Dermis microvascular lymphatic vessel endothelial cell (primary cell): ENCODE data around the gene MMRN1. TPM values are rescaled to one million over a fixed set of nuclear protein-coding genes. Genes with fewer than 3 reads are reported as not detected.
A peak's percentile ranks its signal among the peaks of the same experiment; 100 is the strongest.

Source experiments
- DNase-seq, 2 donors: peaks; one replicate each; pipeline versions ENCODE4 v3.0.0 to v3.0.0-alpha.2; 2010; ENCODE audit warnings: low read depth in 2 of 2
- total RNA-seq: library from RNA; depleted of rRNA; stranded (reverse); fragments of >200 nt; gene quantifications from 2 replicates; pipeline ENCODE4 v1.2.1, GENCODE V29; 2014

Gene MMRN1
- total RNA-seq, 1 donor from 2014 or later = 1,510 TPM

DNA sequence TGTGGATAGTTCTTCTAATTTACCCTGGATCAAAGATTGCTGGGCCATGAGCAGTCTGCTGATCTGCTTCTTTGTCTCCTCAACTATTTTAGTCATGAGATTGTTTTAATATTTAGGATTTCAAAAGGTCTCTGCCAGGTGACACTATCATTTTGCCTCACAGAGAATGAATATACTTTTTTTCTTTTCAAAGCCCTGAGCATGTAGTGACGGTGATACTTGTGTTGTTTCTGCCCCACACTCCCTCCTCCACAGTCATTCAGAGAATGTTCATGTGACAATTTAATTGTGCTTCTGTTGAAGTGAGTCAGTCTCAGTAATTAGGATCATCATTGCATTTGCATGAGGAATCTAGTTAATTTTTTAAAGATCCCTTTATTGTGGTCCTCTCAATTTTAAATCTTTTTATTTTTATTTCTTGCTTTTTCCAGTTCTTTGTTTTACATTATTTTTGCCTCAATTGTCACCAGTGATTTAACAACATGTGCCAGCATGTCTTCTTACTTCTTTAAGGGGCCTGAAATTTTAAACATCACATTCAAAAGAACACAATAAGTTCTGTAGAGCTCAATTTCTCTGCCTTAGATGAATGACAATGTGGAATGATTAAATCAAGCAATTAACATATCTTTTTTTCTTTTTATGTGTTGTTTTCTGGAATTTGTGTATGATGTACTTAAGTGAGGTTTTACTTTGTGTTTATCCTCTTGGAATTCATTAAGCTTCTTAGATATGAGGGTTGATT, 12.3 kb downstream of the MMRN1 start:
- DNase-seq = peak in 1 of 2 donors; percentile 29

GRCh38 chr4:89909889-89910288, 15.2 kb downstream of the MMRN1 start:
- DNase-seq = no peak

- DNase-seq = no peak
Measured at GRCh38 chr4:89913623-89914022, 19.0 kb downstream of the MMRN1 start.

- no peak for DNase-seq
Measured at GRCh38 chr4:89914609-89915550, 20.2 kb downstream of the MMRN1 start.

DNA sequence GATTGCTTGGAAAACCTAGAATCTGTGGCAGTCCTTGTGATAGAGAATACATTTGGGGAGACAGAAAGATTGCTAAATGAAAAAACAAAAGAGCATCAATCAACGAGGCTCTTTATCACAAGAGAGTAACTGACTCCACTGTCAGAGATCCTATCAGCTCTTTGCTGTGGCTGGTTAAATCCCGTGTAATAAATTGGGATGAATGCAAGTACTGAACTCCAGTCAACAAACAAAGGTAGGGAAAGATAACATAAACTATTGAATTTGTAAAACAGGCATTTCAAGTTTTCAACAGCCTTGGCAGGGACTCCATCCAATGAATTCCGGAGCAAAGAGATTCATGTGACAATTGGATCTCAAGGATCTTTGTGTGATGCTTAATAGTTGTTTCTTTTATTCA, 21.3 kb downstream of the MMRN1 start:
- DNase-seq = no peak

DNA sequence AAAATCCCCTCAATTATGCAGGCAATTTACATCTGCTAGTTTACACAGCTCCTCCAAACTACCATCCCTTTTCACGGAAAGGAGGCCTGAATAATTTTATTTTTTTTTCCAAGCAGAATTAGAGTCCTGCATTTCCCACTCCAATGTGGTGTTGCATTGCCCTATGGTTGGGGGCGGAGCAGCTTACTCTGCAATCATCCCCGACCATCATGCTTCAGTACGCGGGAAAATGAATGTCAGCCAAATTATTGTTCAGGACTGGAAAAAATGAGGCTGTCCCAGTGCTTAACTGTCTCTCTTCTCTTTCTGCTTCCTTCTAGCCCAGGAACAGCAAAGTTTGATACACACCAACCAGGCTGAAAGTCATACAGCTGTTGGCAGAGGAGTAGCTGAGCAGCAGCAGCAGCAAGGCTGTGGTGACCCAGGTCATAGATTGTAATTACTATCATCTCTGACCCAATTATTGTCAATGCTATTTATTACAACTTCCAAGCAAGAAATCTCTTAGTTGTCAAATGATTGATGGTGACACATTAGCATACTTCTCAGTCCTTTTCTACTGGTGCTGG, 28.3 kb downstream of the MMRN1 start:
- peak in 1 of 2 donors; percentile 56 for DNase-seq

DNA sequence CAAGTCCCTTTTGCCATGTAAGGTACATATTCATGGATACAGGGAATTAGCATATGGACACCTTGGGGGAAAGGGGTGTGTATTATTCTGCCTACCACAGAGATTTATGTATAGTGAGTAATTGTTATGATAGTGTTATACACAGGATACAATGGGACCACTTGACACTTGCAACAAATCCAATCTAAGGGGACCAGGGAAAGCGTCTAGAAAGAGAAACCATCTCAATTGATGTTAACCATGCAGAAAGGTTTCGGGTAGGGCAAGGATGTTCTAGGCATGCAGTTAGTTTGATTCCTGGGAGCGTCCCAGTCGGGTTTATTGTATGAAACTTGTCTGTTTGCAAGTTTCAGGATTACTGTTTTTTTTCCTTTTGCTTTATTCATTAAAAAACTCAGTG, 34.2 kb downstream of the MMRN1 start:
- no peak for DNase-seq

- peak in 1 of 2 donors; percentile 26 for DNase-seq
Measured at GRCh38 chr4:89929425-89930159, 34.9 kb downstream of the MMRN1 start.

- no peak for DNase-seq
Measured at GRCh38 chr4:89939546-89939945, 44.9 kb downstream of the MMRN1 start.

GRCh38 chr4:89939994-89940393, 45.3 kb downstream of the MMRN1 start:
- DNase-seq = peak in 1 of 2 donors; percentile 52

- no peak for DNase-seq
Measured at GRCh38 chr4:89942811-89943210, 48.2 kb downstream of the MMRN1 start.

GRCh38 chr4:89949782-89950387, 55.2 kb downstream of the MMRN1 start:
- DNase-seq = no peak

- no peak for DNase-seq
Measured at GRCh38 chr4:89952458-89952857, 57.8 kb downstream of the MMRN1 start.

- no peak for DNase-seq
Measured at GRCh38 chr4:89954906-89955695, 60.4 kb downstream of the MMRN1 start.

GRCh38 chr4:89957046-89957926, 62.6 kb downstream of the MMRN1 start:
- DNase-seq = no peak

DNA sequence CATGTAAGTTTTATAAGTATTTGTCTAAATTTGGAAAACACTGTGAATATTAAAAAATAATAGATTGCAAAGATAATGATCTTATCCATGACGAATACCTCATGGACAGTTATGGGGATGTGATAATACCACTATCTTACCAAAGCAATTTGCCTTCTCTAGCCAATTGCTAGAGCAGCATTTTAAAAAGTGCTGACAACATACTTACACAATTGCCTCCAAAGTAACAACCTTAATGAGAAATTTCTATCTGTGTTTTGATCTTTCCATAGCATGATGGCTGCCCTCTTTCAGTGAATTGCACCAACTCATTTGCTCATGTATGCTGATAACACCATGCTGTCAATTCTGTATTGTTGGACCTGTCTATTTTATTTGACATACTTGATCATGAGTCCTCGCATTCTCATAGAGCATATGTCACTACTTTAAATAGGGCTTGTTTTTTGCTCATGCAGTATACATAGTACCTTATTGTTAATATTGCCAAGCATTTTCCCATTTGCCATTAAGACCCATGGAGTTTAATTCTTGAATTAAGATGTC, 87.2 kb downstream of the MMRN1 start:
- no peak for DNase-seq

DNA sequence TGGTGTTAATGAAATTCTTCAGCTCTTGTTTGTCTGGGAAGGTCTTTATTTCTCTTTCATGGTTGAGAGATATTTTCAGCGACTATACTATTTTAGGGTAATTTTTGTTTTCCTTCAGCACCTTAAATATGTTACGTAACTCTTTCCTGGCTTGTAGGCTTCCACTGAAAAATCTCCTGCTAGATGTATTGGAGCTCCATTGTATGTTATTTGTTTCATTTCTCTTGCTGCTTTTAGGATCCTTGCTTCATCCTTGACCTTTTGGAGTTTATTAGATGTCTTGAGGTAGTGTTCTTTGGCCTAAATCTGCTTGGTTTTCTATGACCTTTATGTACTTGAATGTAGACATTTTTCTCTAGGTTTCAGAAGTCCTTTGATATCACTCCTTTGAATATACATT, 93.6 kb downstream of the MMRN1 start:
- no peak for DNase-seq

GRCh38 chr4:89992744-89993143, 98.1 kb downstream of the MMRN1 start:
- DNase-seq = no peak
